Fibroblast of gingiva (primary cell): ENCODE results near the gene AFF3.
A peak's percentile ranks its signal among the peaks of the same experiment; 100 is the strongest.
"Not testable (repeated sequence)": the region's sequence is repeated elsewhere in the genome, so short reads cannot be mapped to it uniquely, and the experiment has no call there.

Experiments used
- DNase-seq: peaks from one replicate; pipeline ENCODE4 v3.0.0-alpha.2; 2011; ENCODE audit warnings: low read depth

Gene AFF3

GRCh38 chr2:99663641-99664040, 478.7 kb downstream of the AFF3 start:
- no peak for DNase-seq

- DNase-seq = peak; percentile 92
These were observed 479.5 kb downstream of the AFF3 start for GRCh38 chr2:99662761-99663341.

DNA sequence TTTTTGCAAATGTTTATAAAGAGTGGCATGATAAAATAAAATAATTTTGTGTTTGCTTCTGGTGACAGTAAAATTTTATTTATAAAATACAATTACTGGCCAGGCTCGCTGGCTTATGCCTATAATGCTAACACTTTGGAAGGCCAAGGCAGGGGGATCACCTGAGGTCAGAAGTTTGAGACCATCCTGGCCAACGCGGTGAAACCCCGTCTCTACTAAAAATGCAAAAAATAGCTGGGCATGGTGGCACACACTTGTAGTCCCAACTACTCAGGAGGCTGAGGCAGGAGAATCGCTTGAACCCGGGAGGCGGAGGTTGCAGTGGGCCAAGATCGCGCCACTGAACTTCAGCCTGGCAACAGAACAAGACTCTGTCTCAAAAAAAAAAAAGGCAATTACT, 480.6 kb downstream of the AFF3 start:
- not testable (repeated sequence) for DNase-seq

DNA sequence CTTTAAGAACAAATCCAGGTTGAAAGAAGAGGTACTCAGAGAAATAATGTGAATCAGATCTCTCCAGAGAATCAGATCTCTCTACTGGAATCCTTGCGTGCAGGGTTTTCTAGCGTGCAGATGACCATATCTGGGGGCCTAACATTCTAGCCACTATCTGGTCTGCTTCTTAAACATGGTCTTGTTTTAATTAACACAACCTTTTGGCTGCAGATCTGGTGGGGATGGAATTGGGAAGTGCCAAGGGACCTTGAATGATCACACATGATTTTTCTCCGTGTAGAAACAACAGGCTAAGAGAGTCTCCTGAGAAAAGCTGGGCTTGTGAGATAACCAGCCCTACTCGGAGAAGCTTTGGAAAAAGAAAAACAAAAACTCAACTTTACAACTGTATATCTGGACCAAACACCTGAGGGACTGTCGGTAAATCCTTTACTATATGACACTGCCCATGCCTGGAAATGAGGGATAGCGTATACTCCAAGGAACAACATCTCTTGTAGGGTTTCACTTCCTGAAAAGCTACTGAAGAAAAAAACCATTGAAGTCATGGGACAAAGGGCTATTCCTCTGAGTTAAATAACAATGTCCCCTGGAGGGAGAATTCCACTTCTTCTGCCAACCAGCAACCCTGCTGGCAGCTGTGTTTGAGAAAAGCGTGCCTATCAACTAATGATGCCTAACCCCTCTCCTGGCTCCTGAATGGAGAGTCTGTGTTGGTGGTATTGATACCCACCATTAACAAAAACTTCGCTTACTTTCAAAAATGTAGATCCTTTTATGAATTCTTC, 481.6 kb downstream of the AFF3 start:
- no peak for DNase-seq

DNA sequence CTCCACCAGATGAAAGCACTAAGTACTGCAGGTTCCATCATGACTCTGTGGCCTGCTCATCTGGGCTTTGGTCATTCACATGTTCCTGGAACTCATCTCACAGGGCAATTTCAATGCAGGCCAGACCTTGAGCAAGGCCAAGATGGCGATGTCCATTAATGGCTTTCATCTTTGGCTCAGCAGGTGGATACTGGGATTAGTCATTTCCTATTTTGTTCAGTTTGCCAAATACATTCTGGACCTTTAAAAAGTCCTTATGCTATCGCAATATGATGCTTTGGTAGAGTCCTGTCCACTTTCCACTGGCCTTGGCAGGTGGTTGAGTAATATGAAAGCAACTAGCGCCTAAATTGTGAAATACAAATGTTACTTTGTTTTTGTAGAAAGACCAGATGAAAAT, 482.5 kb downstream of the AFF3 start:
- peak; percentile 49 for DNase-seq

- DNase-seq = no peak
These were observed 484.6 kb downstream of the AFF3 start for GRCh38 chr2:99657691-99658258.

DNA sequence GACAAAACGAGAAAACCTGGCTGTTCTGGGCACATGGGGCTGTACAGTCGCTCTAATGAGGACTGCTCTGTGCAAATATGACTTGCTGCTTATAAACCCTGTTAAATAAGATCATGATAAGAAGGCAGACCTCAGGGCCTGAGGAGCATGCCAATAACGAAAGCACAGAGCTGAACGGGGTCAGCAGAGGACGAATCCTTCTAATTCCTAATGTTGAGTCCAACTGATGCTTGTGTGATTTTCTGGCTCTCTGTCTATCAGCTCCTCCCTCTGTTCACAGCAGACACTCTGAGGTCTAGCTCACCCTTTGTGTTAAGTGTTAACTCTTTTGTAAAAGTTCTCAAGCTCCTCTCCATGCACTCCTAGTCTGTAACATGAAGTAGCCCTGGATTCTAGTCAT, 485.4 kb downstream of the AFF3 start:
- DNase-seq = no peak

DNA sequence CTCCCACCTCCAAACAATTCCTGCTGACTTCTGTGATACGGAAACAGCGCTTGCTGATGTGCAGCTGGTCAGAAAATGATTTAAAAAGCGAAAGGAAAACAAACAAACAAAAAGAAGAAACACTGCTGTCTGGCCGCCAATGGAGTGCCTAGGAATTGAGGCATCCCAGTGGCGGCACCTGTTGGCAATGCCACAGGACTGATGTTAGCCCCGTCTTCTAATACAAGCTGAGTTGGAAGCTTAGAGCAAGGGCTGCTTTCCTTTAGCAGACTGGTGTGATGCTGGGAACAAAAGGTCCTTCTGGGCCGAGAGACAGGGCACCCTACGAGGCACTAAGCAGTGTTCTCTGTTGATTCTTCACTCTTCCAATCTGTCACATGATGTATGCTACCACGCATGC, 489.0 kb downstream of the AFF3 start:
- no peak for DNase-seq

DNA sequence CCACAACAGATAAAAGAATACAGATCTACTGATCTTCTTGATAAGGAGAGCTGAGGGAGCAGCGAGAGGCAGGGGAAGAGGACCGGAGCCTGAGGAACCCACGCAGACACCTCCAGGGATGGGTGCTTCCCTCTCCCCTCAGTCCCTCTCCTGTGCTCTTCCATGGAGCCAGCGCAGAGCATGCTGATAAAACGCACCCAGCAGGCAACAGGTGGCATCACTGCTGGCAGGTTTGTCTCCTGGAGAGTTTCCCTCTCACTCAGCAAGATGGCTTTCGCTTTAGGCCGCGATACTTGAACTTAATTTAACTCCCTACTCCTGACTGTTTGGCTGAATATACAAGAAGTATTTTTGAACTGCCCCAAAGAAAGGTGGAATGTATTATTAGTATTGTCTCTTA, 489.5 kb downstream of the AFF3 start:
- DNase-seq = no peak

DNA sequence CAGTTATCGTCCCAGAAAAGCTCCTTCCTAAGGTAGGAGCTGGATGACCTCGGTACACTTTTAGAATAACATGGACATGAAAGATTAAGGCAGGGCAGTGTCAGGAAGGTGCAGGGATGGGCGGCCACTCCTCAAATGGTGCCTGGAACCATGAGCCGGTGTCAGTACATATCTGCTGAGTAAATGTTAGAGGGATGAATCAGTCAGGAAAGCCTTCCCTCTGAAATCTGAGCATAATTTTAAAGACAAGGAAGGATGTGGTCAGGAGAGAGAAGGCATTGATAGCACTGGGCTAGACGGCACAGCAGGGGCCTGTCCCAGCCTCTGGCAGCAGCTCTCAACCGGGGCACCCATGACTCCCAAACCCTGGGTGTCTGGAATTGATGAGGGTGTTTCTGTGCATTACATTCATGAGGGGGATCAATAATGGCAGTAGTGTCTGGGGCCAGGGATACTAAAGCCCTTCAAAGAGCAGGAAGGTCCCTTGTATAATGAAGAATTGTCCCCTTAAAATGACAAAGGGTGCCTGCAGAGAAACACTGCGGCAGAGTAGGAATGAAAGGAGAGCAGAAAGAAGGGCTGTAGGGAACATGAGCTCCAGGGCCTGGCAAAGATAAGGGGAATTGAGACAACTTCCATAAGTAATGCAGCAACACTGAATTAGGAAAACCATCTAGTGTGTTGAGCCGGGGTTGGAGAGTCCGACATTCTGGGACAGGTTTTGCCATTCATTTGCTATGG, 490.3 kb downstream of the AFF3 start:
- no peak for DNase-seq

DNA sequence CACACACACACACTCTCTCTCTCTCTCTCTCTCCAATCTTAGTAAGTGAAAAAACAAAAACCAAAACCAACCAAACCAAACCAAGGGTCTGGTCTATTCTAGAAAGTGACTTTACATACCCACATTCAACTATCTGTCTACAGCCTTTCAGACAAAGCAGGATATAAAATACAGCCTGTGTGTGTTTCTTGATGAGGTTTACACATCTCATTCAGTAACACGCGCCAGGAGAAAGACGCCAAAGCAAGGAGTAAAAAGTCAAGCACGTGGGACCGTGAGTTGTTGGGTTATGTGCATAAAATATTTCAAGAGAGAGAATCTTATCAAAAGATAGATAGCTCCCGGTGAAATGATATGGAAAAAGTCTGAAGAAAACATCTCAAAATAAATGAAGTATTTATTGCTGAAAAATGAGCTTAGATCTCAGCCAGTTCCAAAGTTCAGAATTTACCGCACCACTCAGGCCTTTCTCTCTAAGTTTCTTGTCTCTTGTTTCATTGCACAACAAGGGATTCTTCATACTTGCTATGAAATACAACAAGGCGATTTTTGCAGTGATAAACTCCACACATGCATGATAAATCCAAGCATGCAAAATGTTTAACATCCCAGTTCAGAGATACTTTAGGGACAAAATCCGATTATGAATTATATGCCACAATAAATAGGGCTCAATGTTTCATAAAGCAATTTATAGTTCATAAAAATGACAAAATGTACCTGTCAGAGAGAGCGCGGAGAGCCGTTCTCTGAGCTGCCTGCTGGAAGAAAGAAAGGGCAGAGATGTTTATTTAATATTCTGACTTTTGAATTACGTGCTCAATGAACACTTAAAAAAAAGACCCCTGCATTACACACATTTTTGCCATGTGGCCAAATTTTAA, 493.2 kb downstream of the AFF3 start:
- DNase-seq = no peak

- DNase-seq = peak; percentile 54
These were observed 494.1 kb downstream of the AFF3 start for GRCh38 chr2:99648178-99648844.

DNA sequence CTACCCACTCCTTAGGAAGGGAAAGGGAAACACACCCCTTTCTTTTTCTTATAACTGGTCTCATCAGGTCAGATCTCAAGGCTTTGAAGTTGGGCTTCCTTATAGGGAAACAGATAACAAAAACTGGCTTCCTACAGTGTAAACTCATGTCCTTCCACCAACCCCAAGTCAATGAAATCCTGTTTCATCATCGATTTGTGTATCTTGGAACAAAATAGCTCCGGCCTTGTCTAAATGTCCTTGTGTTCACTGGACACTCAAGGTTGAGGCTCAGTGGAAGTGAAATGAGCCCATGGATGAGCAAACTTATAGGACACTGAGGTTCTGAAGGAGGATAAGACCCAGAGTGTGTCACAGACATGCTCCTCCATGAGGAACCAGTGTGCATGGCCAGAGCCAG, 496.4 kb downstream of the AFF3 start:
- no peak for DNase-seq

DNA sequence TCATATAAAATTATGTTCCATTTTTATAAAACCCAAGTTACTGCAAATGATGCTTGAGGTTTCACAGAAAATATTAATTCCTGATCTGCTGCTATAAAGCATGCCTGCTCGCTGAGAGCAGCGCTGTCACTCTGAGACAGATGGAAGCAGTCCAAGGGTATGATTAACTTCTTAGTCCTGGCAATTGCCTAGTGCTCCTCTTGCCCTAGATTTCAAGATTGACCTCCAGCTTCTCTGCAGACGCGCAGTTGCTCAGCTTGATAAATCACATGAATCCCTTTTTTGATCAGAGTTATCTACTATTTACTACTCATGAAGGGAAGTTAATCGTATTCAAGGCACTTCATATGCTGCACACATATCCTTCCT, 498.0 kb downstream of the AFF3 start:
- peak; percentile 46 for DNase-seq

- DNase-seq = no peak
These were observed 498.5 kb downstream of the AFF3 start for GRCh38 chr2:99643787-99644418.

GRCh38 chr2:99641999-99642398, 500.4 kb downstream of the AFF3 start:
- no peak for DNase-seq

DNA sequence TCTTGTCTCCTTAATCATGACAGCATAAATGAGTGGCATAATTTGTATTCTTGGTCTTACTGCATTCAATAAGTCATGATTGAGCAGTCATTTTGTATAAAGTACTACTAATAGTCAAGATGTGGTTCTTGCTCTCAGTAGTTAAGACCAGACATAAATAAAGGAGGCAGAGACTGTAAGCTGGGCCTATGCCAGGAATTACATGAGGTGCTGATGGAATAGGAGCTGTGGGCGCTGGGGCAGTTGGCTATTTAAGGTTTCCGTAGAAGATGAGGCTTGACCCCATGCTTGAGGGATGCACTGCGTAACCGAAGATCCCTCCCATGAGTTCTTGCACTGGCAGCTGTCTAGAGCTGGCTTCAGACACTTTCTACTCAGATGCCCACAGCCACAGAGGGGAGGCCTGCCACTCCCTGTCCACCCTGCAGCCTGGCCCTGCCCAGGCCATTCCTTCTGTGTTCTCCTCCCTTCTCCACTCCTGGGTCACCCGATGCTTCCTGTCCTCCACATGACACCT, 501.7 kb downstream of the AFF3 start:
- DNase-seq = no peak

GRCh38 chr2:99638791-99639190, 503.6 kb downstream of the AFF3 start:
- no peak for DNase-seq

DNA sequence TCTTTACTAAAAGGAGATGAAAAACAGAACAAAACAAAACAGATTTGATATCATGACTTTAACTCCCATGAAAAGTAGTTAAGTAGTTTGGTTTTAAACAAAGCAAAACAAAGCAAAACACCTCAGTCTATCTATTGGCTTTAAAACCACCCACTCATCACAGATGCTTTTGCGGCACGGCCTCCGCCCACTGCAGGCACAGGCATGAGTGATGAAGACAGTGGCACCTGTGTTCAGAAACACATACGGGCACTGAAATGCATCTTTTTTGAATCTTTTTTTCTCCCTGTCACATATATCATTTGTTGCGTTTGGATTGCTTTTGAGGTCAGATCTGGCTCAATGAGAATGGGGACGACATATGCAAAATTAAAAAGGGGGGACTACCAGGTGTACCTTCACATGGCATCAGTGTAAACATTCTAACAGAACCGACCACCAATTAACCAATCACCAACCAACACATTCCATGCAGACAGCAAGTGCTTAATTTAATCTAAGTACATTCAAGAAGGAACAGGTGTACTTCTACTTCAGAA, 505.2 kb downstream of the AFF3 start:
- no peak for DNase-seq
